ENCODE results near the gene NKX1-1.

GRCh38 chr4:1406981-1407656 lies 877 bp upstream of the NKX1-1 start:
- TF ChIP-seq CTCF (conservative IDR thresholded peaks at IDR 0.05): no peak
- TF ChIP-seq EZH2 (IDR thresholded peaks at IDR 0.05; ENCODE audit: low read depth): no peak
